Spinal cord (tissue), 10 donors: ENCODE measurements around the gene GMPR2. TPM values are rescaled to one million over a fixed set of nuclear protein-coding genes. Genes with fewer than 3 reads are reported as not detected.

Source experiments
- DNase-seq, 6 donors: peaks; one replicate each; pipeline versions ENCODE4 v3.0.0 to v3.0.0-alpha.2; 2013 to 2015; ENCODE audit warnings: low spot score in 6 of 6, low read depth in 4 of 6
- H3K27ac ChIP-seq: one replicate; pipeline ENCODE4 v1.5.1; 2013; ENCODE audit warnings: low read depth, low read length, control low read depth
- H3K27me3 ChIP-seq: one replicate; pipeline ENCODE4 v1.6.1; 2013; ENCODE audit warnings: low read length; ENCODE audit not compliant: control insufficient read depth, insufficient read depth
- H3K36me3 ChIP-seq: one replicate; pipeline ENCODE4 v1.6.1; 2013; ENCODE audit warnings: low read length; ENCODE audit not compliant: control insufficient read depth, insufficient read depth
- H3K4me1 ChIP-seq: one replicate; pipeline ENCODE4 v1.6.1; 2013; ENCODE audit warnings: low read length; ENCODE audit not compliant: control insufficient read depth, insufficient read depth
- H3K4me3 ChIP-seq: one replicate; pipeline ENCODE4 v1.5.1; 2013; ENCODE audit warnings: low read depth, low read length, control low read depth
- H3K9me3 ChIP-seq: one replicate; pipeline ENCODE4 v1.6.1; 2013; ENCODE audit warnings: low read length; ENCODE audit not compliant: control insufficient read depth, insufficient read depth
- WGBS: methylation state at CpG from one replicate; pipeline ENCODE4 v1.1.5; 2013; ENCODE audit warnings: missing lambda C conversion rate; ENCODE audit not compliant: insufficient coverage; 5-methylcytosine and 5-hydroxymethylcytosine counted together
- polyA plus RNA-seq, 2 donors: library from polyadenylated mRNA; unstranded; fragments of 120-200 nt; gene quantifications; one replicate each; pipeline ENCODE4 v1.2.1, GENCODE V29; 2013; ENCODE audit not compliant: insufficient read length in 2 of 2
- small RNA-seq: library from RNA; depleted of rRNA; stranded (forward); fragments of <200 nt; gene quantifications from one replicate; pipeline ENCODE3, GENCODE V24; 2014; ENCODE audit warnings: low replicate concordance
- total RNA-seq, 2 donors: library from RNA; depleted of rRNA in 1 of 2; stranded (reverse); fragments of 120-200 nt in 1 of 2; fragments of >200 nt in 1 of 2; gene quantifications; one replicate each; pipeline versions ENCODE4 v1.2.3 to v1.2.4, GENCODE V29; 2013 to 2014
- donor health status: healthy.

The GMPR2 gene
- total and polyA plus RNA-seq, 4 donors: 57.5 to 96.9 (median 80.7) TPM

GRCh38 chr14:24281636-24282035, 48.9 kb downstream of the GMPR2 start:
- WGBS: 98% methylated on average over 3 of the region's 7 CpGs
- Histone ChIP-seq H3K27me3 (no peaks in the 10 kb centered on the region), H3K36me3 (no peaks in the 10 kb centered on the region), H3K27ac (no peak overlapping the region), H3K4me3 (no peak overlapping the region), H3K4me1 (no peaks in the 10 kb centered on the region), H3K9me3 (no peaks in the 10 kb centered on the region)
- DNase-seq: no peak

- H3K36me3 ChIP-seq: no peaks in the 10 kb centered on the region
- H3K27me3 ChIP-seq: no peaks in the 10 kb centered on the region
- H3K4me1 ChIP-seq: no peaks in the 10 kb centered on the region
- DNase-seq: no peak
- no peak overlapping the region for H3K27ac ChIP-seq
- WGBS: 67% methylated on average over 3 of the region's 3 CpGs
- no peak overlapping the region for H3K4me3 ChIP-seq
- H3K9me3 ChIP-seq: no peaks in the 10 kb centered on the region
Observed at GRCh38 chr14:24282736-24283135, 50.0 kb downstream of the GMPR2 start.

GRCh38 chr14:24283796-24284460, 51.2 kb downstream of the GMPR2 start:
- 97% methylated on average over 5 of the region's 5 CpGs for WGBS
- no peaks in the 10 kb centered on the region for H3K9me3 ChIP-seq
- H3K4me1 ChIP-seq: no peaks in the 10 kb centered on the region
- H3K4me3 ChIP-seq: no peak overlapping the region
- H3K27ac ChIP-seq: no peak overlapping the region
- DNase-seq: no peak
- no peaks in the 10 kb centered on the region for H3K36me3 ChIP-seq
- no peaks in the 10 kb centered on the region for H3K27me3 ChIP-seq

GRCh38 chr14:24284501-24285035, 51.8 kb downstream of the GMPR2 start:
- Histone ChIP-seq H3K4me1 (no peaks in the 10 kb centered on the region), H3K36me3 (no peaks in the 10 kb centered on the region)

GRCh38 chr14:24285351-24285750, 52.6 kb downstream of the GMPR2 start:
- Histone ChIP-seq H3K4me1 (no peaks in the 10 kb centered on the region), H3K27me3 (no peaks in the 10 kb centered on the region), H3K27ac (no peak overlapping the region), H3K9me3 (no peaks in the 10 kb centered on the region), H3K4me3 (no peak overlapping the region), H3K36me3 (peaks cover 4% of the 10 kb centered on the region)
- no peak for DNase-seq
- WGBS: 88% methylated on average over 2 of the region's 4 CpGs

More at GRCh38 chr14:24284501-24285035, 51.8 kb downstream of the GMPR2 start:
- 86% methylated on average over 9 of the region's 11 CpGs for WGBS
- H3K9me3 ChIP-seq: no peaks in the 10 kb centered on the region
- H3K27me3 ChIP-seq: no peaks in the 10 kb centered on the region
- peak in 1 of 6 donors; percentile 28 for DNase-seq
- H3K27ac ChIP-seq: no peak overlapping the region
- no peak overlapping the region for H3K4me3 ChIP-seq

- Histone ChIP-seq H3K4me3 (no peak overlapping the region), H3K36me3 (peaks cover 18% of the 10 kb centered on the region), H3K9me3 (no peaks in the 10 kb centered on the region), H3K27me3 (no peaks in the 10 kb centered on the region), H3K27ac (no peak overlapping the region), H3K4me1 (no peaks in the 10 kb centered on the region)
- DNase-seq: no peak
- WGBS: 95% methylated on average over 5 of the region's 5 CpGs
Observed at GRCh38 chr14:24286996-24287395, 54.3 kb downstream of the GMPR2 start.

Small RNAs within 50 kb of the gene (small RNA-seq; reads per million reads assigned to genes)
- gene AL136295.4: not detected
- not detected for gene CHMP4A
- gene MDP1: not detected

Other genes starting within 250 kb of the GMPR2 start
Only the 30 nearest of the 34 such genes appear.
- 10 to 100 TPM; 10.2 to 11.9 TPM for gene CARMIL3, start 180.9 kb upstream of the GMPR2 start, total RNA-seq
- 10 to 100 TPM; 32.9 to 43.2 TPM for gene CARMIL3, start 180.9 kb upstream of the GMPR2 start, polyA plus RNA-seq
- 10 to 100 TPM in 1 of 2 donors, 1 to 10 TPM in 1; 1.7 to 55.7 TPM for gene CPNE6, start 161.4 kb upstream of the GMPR2 start, total RNA-seq
- gene CPNE6, start 161.4 kb upstream of the GMPR2 start, polyA plus RNA-seq: 10 to 100 TPM; 14.1 to 15.1 TPM
- gene PCK2, start 138.6 kb upstream of the GMPR2 start, total RNA-seq: 1 to 10 TPM; 3.9 to 5.1 TPM
- gene PCK2, start 138.6 kb upstream of the GMPR2 start, polyA plus RNA-seq: 1 to 10 TPM; 6.6 to 7.0 TPM
- 10 to 100 TPM; 62.1 to 66.9 TPM for gene DCAF11, start 118.2 kb upstream of the GMPR2 start, total RNA-seq
- 10 to 100 TPM; 59.5 to 64.1 TPM for gene DCAF11, start 118.2 kb upstream of the GMPR2 start, polyA plus RNA-seq
- gene NRL, start 118.0 kb upstream of the GMPR2 start, total RNA-seq: 1 to 10 TPM; 1.8 to 2.4 TPM
- 1 to 10 TPM; 3.5 to 4.8 TPM for gene NRL, start 118.0 kb upstream of the GMPR2 start, polyA plus RNA-seq
- under 1 TPM in 1 of 2 donors, not detected in 1; 0.77 TPM for gene FITM1, start 102.3 kb upstream of the GMPR2 start, total RNA-seq
- 1 to 10 TPM; 1.1 to 1.2 TPM for gene FITM1, start 102.3 kb upstream of the GMPR2 start, polyA plus RNA-seq
- gene PSME1, start 96.7 kb upstream of the GMPR2 start, total RNA-seq: 100 to 1,000 TPM in 1 of 2 donors, 10 to 100 TPM in 1; 49.0 to 134 TPM
- gene PSME1, start 96.7 kb upstream of the GMPR2 start, polyA plus RNA-seq: 100 to 1,000 TPM in 1 of 2 donors, 10 to 100 TPM in 1; 96.2 to 103 TPM
- 10 to 100 TPM; 11.0 to 20.1 TPM for gene EMC9, start 91.3 kb upstream of the GMPR2 start, total RNA-seq
- gene EMC9, start 91.3 kb upstream of the GMPR2 start, polyA plus RNA-seq: 10 to 100 TPM; 31.2 to 37.2 TPM
- 100 to 1,000 TPM in 1 of 2 donors, 10 to 100 TPM in 1; 59.4 to 136 TPM for gene PSME2, start 86.3 kb upstream of the GMPR2 start, total RNA-seq
- 100 to 1,000 TPM; 112 to 115 TPM for gene PSME2, start 86.3 kb upstream of the GMPR2 start, polyA plus RNA-seq
- gene RNF31, start 85.4 kb upstream of the GMPR2 start, total RNA-seq: 10 to 100 TPM; 17.8 to 47.3 TPM
- gene RNF31, start 85.4 kb upstream of the GMPR2 start, polyA plus RNA-seq: 10 to 100 TPM; 50.2 to 56.8 TPM
- gene IRF9, start 71.7 kb upstream of the GMPR2 start, total RNA-seq: 10 to 100 TPM; 50.0 to 81.4 TPM
- 10 to 100 TPM; 68.6 to 74.0 TPM for gene IRF9, start 71.7 kb upstream of the GMPR2 start, polyA plus RNA-seq
- gene REC8, start 60.8 kb upstream of the GMPR2 start, total RNA-seq: 10 to 100 TPM; 18.7 to 21.8 TPM
- 100 to 1,000 TPM in 1 of 2 donors, 10 to 100 TPM in 1; 95.9 to 129 TPM for gene REC8, start 60.8 kb upstream of the GMPR2 start, polyA plus RNA-seq
- 10 to 100 TPM in 1 of 2 donors, 1 to 10 TPM in 1; 9.2 to 28.2 TPM for gene IPO4, start 44.1 kb upstream of the GMPR2 start, total RNA-seq
- gene IPO4, start 44.1 kb upstream of the GMPR2 start, polyA plus RNA-seq: 10 to 100 TPM; 19.4 to 22.7 TPM
- 10 to 100 TPM; 36.6 to 62.9 TPM for gene TM9SF1, start 37.5 kb upstream of the GMPR2 start, total RNA-seq
- 10 to 100 TPM; 30.7 to 36.8 TPM for gene TM9SF1, start 37.5 kb upstream of the GMPR2 start, polyA plus RNA-seq
- gene TSSK4, start 27.2 kb upstream of the GMPR2 start, total RNA-seq: not detected
- gene TSSK4, start 27.2 kb upstream of the GMPR2 start, polyA plus RNA-seq: 10 to 100 TPM in 1 of 2 donors, 1 to 10 TPM in 1; 7.4 to 15.2 TPM
- gene CHMP4A, start 19.4 kb upstream of the GMPR2 start, total RNA-seq: 10 to 100 TPM; 23.2 to 44.2 TPM
- gene CHMP4A, start 19.4 kb upstream of the GMPR2 start, polyA plus RNA-seq: 10 to 100 TPM; 48.9 to 62.9 TPM
- 10 to 100 TPM; 22.1 to 46.2 TPM for gene MDP1, start 16.9 kb upstream of the GMPR2 start, total RNA-seq
- gene MDP1, start 16.9 kb upstream of the GMPR2 start, polyA plus RNA-seq: 10 to 100 TPM; 19.5 to 21.3 TPM
- 100 to 1,000 TPM in 1 of 2 donors, 10 to 100 TPM in 1; 79.6 to 278 TPM for gene NEDD8, start 562 bp upstream of the GMPR2 start, total RNA-seq
- gene NEDD8, start 562 bp upstream of the GMPR2 start, polyA plus RNA-seq: 100 to 1,000 TPM; 229 to 250 TPM
- gene TINF2, start 9.7 kb downstream of the GMPR2 start, total RNA-seq: 10 to 100 TPM; 41.9 to 64.1 TPM
- 10 to 100 TPM; 51.8 to 59.1 TPM for gene TINF2, start 9.7 kb downstream of the GMPR2 start, polyA plus RNA-seq
- 1 to 10 TPM in 1 of 2 donors, under 1 TPM in 1; 0.99 to 6.2 TPM for gene TGM1, start 30.2 kb downstream of the GMPR2 start, total RNA-seq
- gene TGM1, start 30.2 kb downstream of the GMPR2 start, polyA plus RNA-seq: 1 to 10 TPM; 4.9 to 6.1 TPM
- gene RABGGTA, start 38.7 kb downstream of the GMPR2 start, total RNA-seq: 10 to 100 TPM; 23.1 to 23.5 TPM
- 10 to 100 TPM; 31.8 to 42.9 TPM for gene RABGGTA, start 38.7 kb downstream of the GMPR2 start, polyA plus RNA-seq
- 10 to 100 TPM; 12.6 to 20.2 TPM for gene DHRS1, start 66.9 kb downstream of the GMPR2 start, total RNA-seq
- 10 to 100 TPM; 31.1 to 47.5 TPM for gene DHRS1, start 66.9 kb downstream of the GMPR2 start, polyA plus RNA-seq
- gene NOP9, start 66.9 kb downstream of the GMPR2 start, total RNA-seq: 10 to 100 TPM; 18.7 to 21.5 TPM
- gene NOP9, start 66.9 kb downstream of the GMPR2 start, polyA plus RNA-seq: 10 to 100 TPM; 25.7 to 27.7 TPM
- 10 to 100 TPM in 1 of 2 donors, 1 to 10 TPM in 1; 4.9 to 14.8 TPM for gene CIDEB, start 75.0 kb downstream of the GMPR2 start, total RNA-seq
- 1 to 10 TPM; 6.3 to 7.8 TPM for gene CIDEB, start 75.0 kb downstream of the GMPR2 start, polyA plus RNA-seq
- gene LTB4R2, start 77.2 kb downstream of the GMPR2 start, total RNA-seq: 1 to 10 TPM; 1.4 to 3.6 TPM
- 1 to 10 TPM; 2.5 to 3.3 TPM for gene LTB4R2, start 77.2 kb downstream of the GMPR2 start, polyA plus RNA-seq
- 1 to 10 TPM; 2.7 to 2.8 TPM for gene LTB4R, start 78.6 kb downstream of the GMPR2 start, total RNA-seq
- gene LTB4R, start 78.6 kb downstream of the GMPR2 start, polyA plus RNA-seq: 1 to 10 TPM; 3.8 to 6.2 TPM
- 1 to 10 TPM; 3.5 to 9.0 TPM for gene ADCY4, start 102.1 kb downstream of the GMPR2 start, total RNA-seq
- 10 to 100 TPM; 11.9 to 16.0 TPM for gene ADCY4, start 102.1 kb downstream of the GMPR2 start, polyA plus RNA-seq
- 1 to 10 TPM; 1.4 to 3.1 TPM for gene RIPK3, start 107.1 kb downstream of the GMPR2 start, total RNA-seq
- 1 to 10 TPM; 1.4 to 2.0 TPM for gene RIPK3, start 107.1 kb downstream of the GMPR2 start, polyA plus RNA-seq
- 10 to 100 TPM; 10.8 to 63.3 TPM for gene NFATC4, start 135.3 kb downstream of the GMPR2 start, total RNA-seq
- gene NFATC4, start 135.3 kb downstream of the GMPR2 start, polyA plus RNA-seq: 10 to 100 TPM; 23.6 to 42.0 TPM
- 10 to 100 TPM; 14.8 to 37.4 TPM for gene NYNRIN, start 166.1 kb downstream of the GMPR2 start, total RNA-seq
- gene NYNRIN, start 166.1 kb downstream of the GMPR2 start, polyA plus RNA-seq: 10 to 100 TPM; 25.3 to 35.0 TPM